Vagina (tissue), 2 donors: ENCODE measurements around the gene CCSER2.

Experiments
- CTCF ChIP-seq, 3 experiments: fragments of 450-650 bp in 2 of 3; fragments of 200-600 bp in 1 of 3; sonication (generic) in 1 of 3; IDR thresholded peaks; one replicate each; pipeline ENCODE4 v1.5.1; 2017 to 2019; ENCODE audit warnings: antibody characterized with exemption in 3 of 3, mild to moderate bottlenecking in 2 of 3, moderate library complexity in 2 of 3
- POLR2A ChIP-seq, 2 donors: fragments of 450-650 bp; IDR thresholded peaks; one replicate each; pipeline ENCODE4 v1.6.1; 2017; ENCODE audit warnings: antibody characterized with exemption in 2 of 2, mild to moderate bottlenecking in 2 of 2, moderate library complexity in 2 of 2
- POLR2AphosphoS5 ChIP-seq, 2 donors: sonication (generic); formaldehyde crosslinking; IDR thresholded peaks; one replicate each; pipeline ENCODE4 v1.9.0; 2017; ENCODE audit warnings: antibody characterized with exemption in 2 of 2, mild to moderate bottlenecking in 2 of 2, low read depth in 1 of 2; ENCODE audit not compliant: insufficient read depth in 1 of 2

GRCh38 chr10:84371944-84372343, 43.6 kb downstream of the CCSER2 start:
- TF ChIP-seq POLR2A (IDR thresholded peaks at IDR 0.05) = no peak
- TF ChIP-seq CTCF (IDR thresholded peaks at IDR 0.05) = no peak
- no peak for TF ChIP-seq POLR2AphosphoS5 (IDR thresholded peaks at IDR 0.05; ENCODE audit: insufficient read depth in 1 of 2, low read depth in 1 of 2)
